Astrocyte (in vitro differentiated cells and primary cell): ENCODE results near the gene EVA1B. TPM values are rescaled to one million over a fixed set of nuclear protein-coding genes. Genes with fewer than 3 reads are reported as not detected.

Experiments used
- DNase-seq: peaks from one replicate; pipeline ENCODE4 v3.0.0-alpha.2; 2010; ENCODE audit warnings: low read depth
- FAIRE-seq: peaks from 2 replicates; lab custom pipeline; 2011; peaks lifted over from hg19 to GRCh38; lab: Jason Lieb, UNC
- H2AFZ ChIP-seq: 2 replicates; pipeline ENCODE4 v1.6.0; 2012; ENCODE audit warnings: low read depth, low read length, inconsistent platforms
- H3K27ac ChIP-seq: 2 replicates; pipeline ENCODE4 v1.5.1; 2011; ENCODE audit warnings: low read depth, low read length, inconsistent platforms
- H3K27me3 ChIP-seq: 2 replicates; pipeline ENCODE4 v1.6.0; 2011; ENCODE audit warnings: low read length, inconsistent platforms; ENCODE audit not compliant: insufficient read depth
- H3K36me3 ChIP-seq: 2 replicates; pipeline ENCODE4 v1.5.1; 2011; ENCODE audit warnings: low read length, inconsistent platforms; ENCODE audit not compliant: insufficient read depth
- H3K4me1 ChIP-seq: 2 replicates; pipeline ENCODE4 v1.5.1; 2011; ENCODE audit warnings: low read length, inconsistent platforms; ENCODE audit not compliant: insufficient read depth
- H3K4me2 ChIP-seq: 2 replicates; pipeline ENCODE4 v1.6.0; 2012; ENCODE audit warnings: low read length, inconsistent platforms
- H3K4me3 ChIP-seq: 2 replicates; pipeline ENCODE4 v1.5.1; 2011; ENCODE audit warnings: low read depth, mild to moderate bottlenecking, low read length, inconsistent platforms; ENCODE audit not compliant: insufficient read depth
- H3K79me2 ChIP-seq: 2 replicates; pipeline ENCODE4 v1.6.0; 2012; ENCODE audit warnings: mild to moderate bottlenecking, low read length, inconsistent platforms; ENCODE audit not compliant: insufficient read depth
- H3K9ac ChIP-seq: 2 replicates; pipeline ENCODE4 v1.6.0; 2012; ENCODE audit warnings: mild to moderate bottlenecking, low read length, inconsistent platforms
- H3K9me3 ChIP-seq: 2 replicates; pipeline ENCODE4 v1.5.1; 2012; ENCODE audit warnings: low read depth, mild to moderate bottlenecking, low read length, inconsistent platforms; ENCODE audit not compliant: insufficient read depth
- H4K20me1 ChIP-seq: 2 replicates; pipeline ENCODE4 v1.6.0; 2012; ENCODE audit warnings: low read length, inconsistent platforms; ENCODE audit not compliant: insufficient read depth
- H3K27ac Mint-ChIP-seq: one replicate; pipeline ENCODE4 v1.8.0; 2021; ENCODE audit warnings: mild to moderate bottlenecking, mixed read lengths; ENCODE audit not compliant: unreplicated experiment
- H3K27me3 Mint-ChIP-seq: one replicate; pipeline ENCODE4 v1.8.0; 2021; ENCODE audit warnings: low read depth, mixed read lengths; ENCODE audit not compliant: unreplicated experiment
- H3K36me3 Mint-ChIP-seq: one replicate; pipeline ENCODE4 v1.8.0; 2021; ENCODE audit warnings: low read depth, mixed read lengths; ENCODE audit not compliant: unreplicated experiment
- H3K4me1 Mint-ChIP-seq: one replicate; pipeline ENCODE4 v1.8.0; 2021; ENCODE audit warnings: low read depth, mixed read lengths; ENCODE audit not compliant: unreplicated experiment
- H3K4me3 Mint-ChIP-seq: one replicate; pipeline ENCODE4 v1.8.0; 2021; ENCODE audit warnings: mild to moderate bottlenecking, moderate library complexity, mixed read lengths; ENCODE audit not compliant: unreplicated experiment
- H3K9me3 Mint-ChIP-seq: one replicate; pipeline ENCODE4 v1.8.0; 2021; ENCODE audit warnings: mild to moderate bottlenecking, mixed read lengths; ENCODE audit not compliant: unreplicated experiment
- EZH2 ChIP-seq: IDR thresholded peaks from 2 replicates; pipeline ENCODE4 v1.6.1; 2012; ENCODE audit warnings: mild to moderate bottlenecking, low read length, inconsistent platforms; ENCODE audit not compliant: insufficient read depth
- total RNA-seq: library from RNA; stranded (reverse); gene quantifications from 2 replicates; pipeline ENCODE4 v1.2.1, GENCODE V29; 2021
- TF ChIP-seq, protein P1 (sequence below): IDR thresholded peaks from 2 replicates; pipeline ENCODE4 v1.5.1; 2011; ENCODE audit warnings: low read depth, mild to moderate bottlenecking, inconsistent platforms, low read length, moderate library complexity; ENCODE audit not compliant: insufficient read depth

Gene EVA1B
- total RNA-seq, 1 donor from 2014 or later = 57.3 TPM

DNA sequence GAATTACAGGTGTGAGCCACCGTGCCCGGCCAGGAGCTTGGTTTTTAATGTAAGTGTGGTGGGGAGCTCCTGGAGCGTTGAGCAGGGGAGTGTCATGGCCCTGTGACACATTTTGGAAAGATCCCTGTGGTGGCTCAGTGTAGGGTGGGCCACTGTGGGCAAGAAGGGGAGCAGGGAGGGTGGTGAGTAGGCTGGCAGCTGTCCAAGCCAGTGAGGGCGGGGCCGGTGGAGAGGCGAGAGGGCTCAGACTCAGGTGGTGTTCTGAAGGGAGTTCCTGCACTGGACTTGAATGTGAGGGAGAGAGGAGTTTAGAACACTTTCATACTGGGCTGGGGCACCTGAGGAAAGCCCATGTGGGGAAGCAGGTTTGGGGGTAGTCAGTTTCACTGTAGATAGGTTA lies 3.1 kb upstream of the EVA1B start:
- Histone ChIP-seq H3K79me2 (peaks cover 18% of the 10 kb centered on the region), H2AFZ (no peak overlapping the region), H3K9ac (no peak overlapping the region), H3K36me3 (no peaks in the 10 kb centered on the region), H3K9me3 (no peaks in the 10 kb centered on the region), H4K20me1 (peaks cover 10% of the 10 kb centered on the region), H3K4me1 (peaks cover 37% of the 10 kb centered on the region), H3K27me3 (no peaks in the 10 kb centered on the region), H3K4me2 (no peak overlapping the region), H3K27ac (no peak overlapping the region), H3K4me3 (no peak overlapping the region)
- FAIRE-seq = no peak
- no peak for DNase-seq
- no peak overlapping the region for H3K27ac Mint-ChIP-seq
- H3K4me1 Mint-ChIP-seq = peaks cover 25% of the 10 kb centered on the region
- H3K36me3 Mint-ChIP-seq = peaks cover 25% of the 10 kb centered on the region
- H3K27me3 Mint-ChIP-seq = no peaks in the 10 kb centered on the region
- TF ChIP-seq, protein P1, sequence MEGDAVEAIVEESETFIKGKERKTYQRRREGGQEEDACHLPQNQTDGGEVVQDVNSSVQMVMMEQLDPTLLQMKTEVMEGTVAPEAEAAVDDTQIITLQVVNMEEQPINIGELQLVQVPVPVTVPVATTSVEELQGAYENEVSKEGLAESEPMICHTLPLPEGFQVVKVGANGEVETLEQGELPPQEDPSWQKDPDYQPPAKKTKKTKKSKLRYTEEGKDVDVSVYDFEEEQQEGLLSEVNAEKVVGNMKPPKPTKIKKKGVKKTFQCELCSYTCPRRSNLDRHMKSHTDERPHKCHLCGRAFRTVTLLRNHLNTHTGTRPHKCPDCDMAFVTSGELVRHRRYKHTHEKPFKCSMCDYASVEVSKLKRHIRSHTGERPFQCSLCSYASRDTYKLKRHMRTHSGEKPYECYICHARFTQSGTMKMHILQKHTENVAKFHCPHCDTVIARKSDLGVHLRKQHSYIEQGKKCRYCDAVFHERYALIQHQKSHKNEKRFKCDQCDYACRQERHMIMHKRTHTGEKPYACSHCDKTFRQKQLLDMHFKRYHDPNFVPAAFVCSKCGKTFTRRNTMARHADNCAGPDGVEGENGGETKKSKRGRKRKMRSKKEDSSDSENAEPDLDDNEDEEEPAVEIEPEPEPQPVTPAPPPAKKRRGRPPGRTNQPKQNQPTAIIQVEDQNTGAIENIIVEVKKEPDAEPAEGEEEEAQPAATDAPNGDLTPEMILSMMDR = no peak
- no peak for TF ChIP-seq EZH2
- H3K9me3 Mint-ChIP-seq = no peaks in the 10 kb centered on the region
- no peak overlapping the region for H3K4me3 Mint-ChIP-seq

DNA sequence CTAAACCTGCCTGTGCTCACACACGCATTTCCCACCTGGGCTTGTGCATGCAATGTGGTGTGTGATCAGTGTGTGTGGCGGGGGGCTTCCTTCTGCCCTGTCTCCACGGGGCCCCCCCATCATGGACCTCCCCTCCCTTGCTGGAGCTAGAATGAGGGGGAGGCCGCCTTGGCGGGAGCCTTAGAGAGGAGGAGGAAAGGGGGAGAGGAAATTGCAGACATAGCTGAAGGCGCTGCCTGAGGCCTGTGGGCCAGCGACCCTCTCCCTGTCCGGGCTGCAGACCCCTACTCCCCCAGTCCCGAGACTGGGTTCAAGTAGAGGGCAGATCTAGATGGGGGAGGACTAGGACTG lies 883 bp upstream of the EVA1B start:
- Mint-ChIP-seq H3K27me3 (no peaks in the 10 kb centered on the region), H3K27ac (no peak overlapping the region), H3K36me3 (peaks cover 16% of the 10 kb centered on the region), H3K9me3 (no peaks in the 10 kb centered on the region), H3K4me1 (peaks cover 29% of the 10 kb centered on the region), H3K4me3 (peak overlapping the region; percentile 45)
- Histone ChIP-seq H3K4me1 (peaks cover 46% of the 10 kb centered on the region), H3K36me3 (no peaks in the 10 kb centered on the region), H4K20me1 (peaks cover 12% of the 10 kb centered on the region), H3K4me2 (peak overlapping the region; percentile 80), H3K4me3 (no peak overlapping the region), H3K27ac (peak overlapping the region; percentile 52), H3K9ac (peak overlapping the region; percentile 65), H3K27me3 (no peaks in the 10 kb centered on the region), H3K9me3 (no peaks in the 10 kb centered on the region), H2AFZ (no peak overlapping the region), H3K79me2 (peaks cover 23% of the 10 kb centered on the region)
- TF ChIP-seq, protein P1 = no peak
- no peak for FAIRE-seq
- no peak for DNase-seq

DNA sequence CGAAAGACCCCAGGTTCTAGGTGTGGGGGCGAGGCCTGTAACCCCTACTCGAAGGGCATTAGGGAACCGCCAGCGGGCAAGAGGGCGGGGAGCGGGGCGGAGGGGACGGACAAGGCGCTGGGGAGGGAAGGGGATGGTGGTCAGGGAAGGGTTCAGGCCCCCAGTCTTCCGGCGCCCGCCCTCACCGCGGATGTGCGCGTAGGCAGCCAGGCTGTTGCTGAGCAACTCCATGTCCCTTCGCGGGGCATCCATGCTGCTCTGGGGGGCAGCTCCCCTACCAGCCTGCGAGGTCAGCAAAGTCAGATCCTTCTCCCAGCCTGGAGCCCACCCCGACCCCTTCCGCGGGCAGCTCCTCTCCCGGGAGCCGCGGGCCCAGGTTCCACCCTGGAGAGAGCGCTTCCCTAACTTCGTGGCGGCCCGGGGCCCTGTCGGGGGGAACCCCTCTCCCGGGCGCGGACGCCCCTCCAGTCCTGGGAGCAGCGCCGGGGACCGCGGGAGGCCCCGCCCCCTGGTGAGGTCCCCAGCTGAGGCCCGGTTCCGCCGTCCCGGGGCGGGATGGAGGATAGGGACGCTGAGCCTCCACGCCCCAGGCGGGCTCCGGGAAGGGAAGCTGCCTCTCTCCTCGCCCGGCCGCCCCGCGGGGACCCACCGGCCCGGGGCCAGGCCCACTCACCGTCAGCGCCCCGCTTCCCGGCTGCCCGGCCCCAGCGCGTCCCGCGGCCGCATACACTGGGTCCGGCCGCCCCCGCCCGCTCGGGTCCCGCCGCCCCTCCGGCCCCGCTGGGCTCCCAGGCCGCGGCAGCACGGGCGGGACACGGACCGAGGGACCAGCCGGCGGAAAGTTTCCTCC lies 434 bp downstream of the EVA1B start:
- Histone ChIP-seq H3K9ac (peak overlapping the region; percentile 87), H3K27ac (peak overlapping the region; percentile 81), H3K4me3 (peak overlapping the region; percentile 73), H2AFZ (no peak overlapping the region), H3K4me1 (peaks cover 46% of the 10 kb centered on the region), H4K20me1 (peaks cover 11% of the 10 kb centered on the region), H3K79me2 (peaks cover 23% of the 10 kb centered on the region), H3K36me3 (no peaks in the 10 kb centered on the region), H3K4me2 (peak overlapping the region; percentile 95), H3K9me3 (no peaks in the 10 kb centered on the region), H3K27me3 (no peaks in the 10 kb centered on the region)
- FAIRE-seq (no peak), DNase-seq (peak; percentile 30)
- Mint-ChIP-seq H3K36me3 (peaks cover 15% of the 10 kb centered on the region), H3K9me3 (no peaks in the 10 kb centered on the region), H3K4me1 (peaks cover 28% of the 10 kb centered on the region), H3K4me3 (peak overlapping the region; percentile 81), H3K27ac (no peak overlapping the region), H3K27me3 (no peaks in the 10 kb centered on the region)
- TF ChIP-seq EZH2 = no peak
- TF ChIP-seq, protein P1 = no peak
